ENCODE data around the gene CACNA1H.

GRCh38 chr16:1112506-1113184 is 40.3 kb upstream of the CACNA1H start:
- TF ChIP-seq CTCF (IDR thresholded peaks at IDR 0.05; ENCODE audit: extremely low read depth in 1 of 2, insufficient read depth in 1 of 2, low read depth in 1 of 2, low read length in 2 of 2) (no peak), POLR2A (IDR thresholded peaks at IDR 0.05; ENCODE audit: low read depth, low read length) (no peak), POLR2AphosphoS5 (IDR thresholded peaks at IDR 0.05; ENCODE audit: insufficient read depth, low read depth, low read length) (no peak), EZH2 (IDR thresholded peaks at IDR 0.05; ENCODE audit: borderline replicate concordance, low read depth, low read length, severe bottlenecking) (no peak), MAX (IDR thresholded peaks at IDR 0.05; ENCODE audit: insufficient read depth, insufficient read length) (no peak)

Measured in endothelial cell of umbilical vein (primary cell).